T-cell (primary cell): ENCODE data around the gene CHRNA4. TPM values are rescaled to one million over a fixed set of nuclear protein-coding genes. Genes with fewer than 3 reads are reported as not detected.

Experiments used
- ATAC-seq, 4 experiments: fragments of 200-7000 bp in 3 of 4; fragments of 150-1000 bp in 1 of 4; cut with Tn5 transposase; replicated peaks in 1 of 4; 1 replicate in 3 of 4; 2 replicates in 1 of 4; pipeline ENCODE4 v1.10.0; 2021; ENCODE audit warnings: moderate library complexity in 3 of 4, mild to moderate bottlenecking in 2 of 4, moderate number of reproducible peaks in 1 of 4
- CTCF ChIA-PET, 2 donors: fragments of 300-600 bp; sonication (Branson Sonifier 250); formaldehyde crosslinking; loops; one replicate each; lab custom pipeline; 2022; ENCODE audit warnings: antibody characterized with exemption in 2 of 2; lab: Charles Lee
- POLR2A ChIA-PET, 2 donors: fragments of 300-600 bp; sonication (Branson Sonifier 250); formaldehyde crosslinking; loops; one replicate each; lab custom pipeline; 2022; ENCODE audit warnings: antibody characterized with exemption in 2 of 2; lab: Charles Lee
- DNase-seq, 35 experiments: peaks; one replicate each; pipeline versions ENCODE4 v3.0.0 to v3.0.0-alpha.2; 2013 to 2023
- H3K27ac ChIP-seq: one replicate; pipeline ENCODE4 v1.5.1; 2013; ENCODE audit warnings: low read length
- H3K27me3 ChIP-seq, 2 experiments: replicated peaks in 1 of 2; 1 replicate in 1 of 2; 2 replicates in 1 of 2; pipeline versions ENCODE4 v1.6.1 to v1.7.0; 2013; ENCODE audit warnings: low read length in 1 of 2, mixed read lengths in 1 of 2; ENCODE audit not compliant: control insufficient read depth in 2 of 2, insufficient read depth in 2 of 2; ENCODE audit errors: extremely low read depth in 1 of 2
- H3K36me3 ChIP-seq, 2 donors: 1 replicate in 1 of 2; 2 replicates in 1 of 2; pipeline versions ENCODE4 v1.6.1 to v1.7.0; 2013; ENCODE audit warnings: low read length in 1 of 2; ENCODE audit not compliant: control insufficient read depth in 2 of 2, insufficient read depth in 1 of 2; ENCODE audit errors: extremely low read depth in 1 of 2
- H3K4me1 ChIP-seq, 2 experiments: 1 replicate in 1 of 2; 2 replicates in 1 of 2; pipeline versions ENCODE4 v1.6.1 to v1.7.0; 2013; ENCODE audit warnings: low read length in 2 of 2, mixed read lengths in 1 of 2; ENCODE audit not compliant: insufficient read depth in 2 of 2, control insufficient read depth in 1 of 2; ENCODE audit errors: extremely low read depth in 1 of 2
- H3K4me3 ChIP-seq, 2 donors: 1 replicate in 1 of 2; 2 replicates in 1 of 2; pipeline versions ENCODE4 v1.5.1 to v1.7.0; 2013; ENCODE audit warnings: mild to moderate bottlenecking in 2 of 2, low read length in 1 of 2, moderate library complexity in 1 of 2; ENCODE audit not compliant: control insufficient read depth in 1 of 2; ENCODE audit errors: extremely low read depth in 1 of 2
- H3K9me3 ChIP-seq: 2 replicates; pipeline ENCODE4 v1.7.0; 2013
- H3K27ac Mint-ChIP-seq, 2 donors: one replicate each; pipeline ENCODE4 v1.8.0; 2020 to 2021; ENCODE audit warnings: mild to moderate bottlenecking in 2 of 2, mixed read lengths in 2 of 2
- H3K27me3 Mint-ChIP-seq, 2 donors: one replicate each; pipeline ENCODE4 v1.8.0; 2021 to 2022; ENCODE audit warnings: mixed read lengths in 2 of 2
- H3K36me3 Mint-ChIP-seq: one replicate; pipeline ENCODE4 v1.8.0; 2021; ENCODE audit warnings: mixed read lengths
- H3K4me1 Mint-ChIP-seq, 3 donors: one replicate each; pipeline ENCODE4 v1.8.0; 2020 to 2022; ENCODE audit warnings: mixed read lengths in 3 of 3, mild to moderate bottlenecking in 1 of 3
- H3K4me3 Mint-ChIP-seq, 3 donors: one replicate each; pipeline ENCODE4 v1.8.0; 2020 to 2022; ENCODE audit warnings: mild to moderate bottlenecking in 3 of 3, mixed read lengths in 3 of 3, moderate library complexity in 3 of 3
- H3K9me3 Mint-ChIP-seq, 3 donors: one replicate each; pipeline ENCODE4 v1.8.0; 2020 to 2022; ENCODE audit warnings: mixed read lengths in 3 of 3
- WGBS: methylation state at CpG from one replicate; pipeline ENCODE4 v1.1.5; 2013; ENCODE audit warnings: missing lambda C conversion rate; ENCODE audit not compliant: insufficient coverage; 5-methylcytosine and 5-hydroxymethylcytosine counted together
- total RNA-seq, 35 experiments: library from RNA in 6 of 35; stranded (reverse) in 6 of 35; fragments of 120-200 nt in 1 of 35; gene quantifications; one replicate each; pipeline versions ENCODE4 v1.2.1 to v1.2.4 and lab custom pipeline; 2013 to 2026

Gene CHRNA4
- total RNA-seq, 5 donors from 2014 or later (not counting 1 experiment from before 2014, with no cell fraction given) = not detected

GRCh38 chr20:63369024-63369530 lies 7.9 kb upstream of the CHRNA4 start:
- no peak for ATAC-seq
- Mint-ChIP-seq H3K4me3 (no peak overlapping the region), H3K27me3 (peaks cover 12 to 32% of the 10 kb centered on the region in 2 donors), H3K27ac (no peak overlapping the region), H3K36me3 (no peaks in the 10 kb centered on the region), H3K4me1 (no peaks in the 10 kb centered on the region), H3K9me3 (no peaks in the 10 kb centered on the region)
- Histone ChIP-seq H3K9me3 (no peaks in the 10 kb centered on the region), H3K27ac (no peak overlapping the region), H3K4me1 (no peaks in the 10 kb centered on the region), H3K36me3 (no peaks in the 10 kb centered on the region), H3K27me3 (peaks cover 0 to 68% of the 10 kb centered on the region in 2 experiments), H3K4me3 (no peak overlapping the region)
- CTCF ChIA-PET = no interaction called here
- DNase-seq = no peak
- POLR2A ChIA-PET = no interaction called here
- WGBS = 80% methylated on average over 10 of the region's 10 CpGs

- CTCF ChIA-PET = no interaction called here
- Mint-ChIP-seq H3K27ac (no peak overlapping the region), H3K4me1 (no peaks in the 10 kb centered on the region), H3K27me3 (peaks cover 15 to 31% of the 10 kb centered on the region in 2 donors), H3K36me3 (no peaks in the 10 kb centered on the region), H3K4me3 (no peak overlapping the region), H3K9me3 (no peaks in the 10 kb centered on the region)
- POLR2A ChIA-PET = no interaction called here
- Histone ChIP-seq H3K27ac (no peak overlapping the region), H3K36me3 (no peaks in the 10 kb centered on the region), H3K27me3 (peaks cover 0 to 68% of the 10 kb centered on the region in 2 experiments), H3K9me3 (no peaks in the 10 kb centered on the region), H3K4me3 (no peak overlapping the region), H3K4me1 (no peaks in the 10 kb centered on the region)
- DNase-seq (no peak), ATAC-seq (no peak)
- WGBS = 68% methylated on average over 4 of the region's 8 CpGs
Observed at GRCh38 chr20:63368151-63368550, 7.0 kb upstream of the CHRNA4 start.

GRCh38 chr20:63367446-63368055 lies 6.4 kb upstream of the CHRNA4 start:
- ChIA-PET CTCF (interaction anchor here in 1 of 2 donors (0.6 kb wide), 1 partner anchor 78 kb away, joined by 3 read pairs; no protein-coding TSS in a partner anchor), POLR2A (no interaction called here)
- no peaks in the 10 kb centered on the region for H3K9me3 ChIP-seq
- no peaks in the 10 kb centered on the region for H3K9me3 Mint-ChIP-seq
- DNase-seq = no peak
- H3K4me3 ChIP-seq = no peak overlapping the region
- no peaks in the 10 kb centered on the region for H3K36me3 Mint-ChIP-seq
- no peaks in the 10 kb centered on the region for H3K4me1 ChIP-seq
- H3K27me3 Mint-ChIP-seq = peaks cover 16 to 34% of the 10 kb centered on the region in 2 donors
- WGBS = 67% methylated on average over 17 of the region's 24 CpGs
- ATAC-seq = no peak
- H3K4me1 Mint-ChIP-seq = peaks cover 0 to 4% (median under 1%) of the 10 kb centered on the region in 3 donors
- no peak overlapping the region for H3K27ac Mint-ChIP-seq
- peaks cover 0 to 70% of the 10 kb centered on the region in 2 experiments for H3K27me3 ChIP-seq
- no peaks in the 10 kb centered on the region for H3K36me3 ChIP-seq
- no peak overlapping the region for H3K27ac ChIP-seq
- H3K4me3 Mint-ChIP-seq = no peak overlapping the region

- H3K36me3 ChIP-seq = no peaks in the 10 kb centered on the region
- CTCF ChIA-PET = no interaction called here
- POLR2A ChIA-PET = no interaction called here
- ATAC-seq = no peak
- no peaks in the 10 kb centered on the region for H3K9me3 ChIP-seq
- Mint-ChIP-seq H3K9me3 (no peaks in the 10 kb centered on the region), H3K27me3 (peaks cover 19 to 37% of the 10 kb centered on the region in 2 donors), H3K27ac (no peak overlapping the region), H3K4me1 (peaks cover 0 to 7% (median 3%) of the 10 kb centered on the region in 3 donors), H3K4me3 (no peak overlapping the region), H3K36me3 (no peaks in the 10 kb centered on the region)
- 76% methylated on average over 20 of the region's 30 CpGs for WGBS
- H3K4me1 ChIP-seq = no peaks in the 10 kb centered on the region
- H3K4me3 ChIP-seq = no peak overlapping the region
- peaks cover 0 to 75% of the 10 kb centered on the region in 2 experiments for H3K27me3 ChIP-seq
- no peak overlapping the region for H3K27ac ChIP-seq
- no peak for DNase-seq
Observed at GRCh38 chr20:63366390-63367365, 5.5 kb upstream of the CHRNA4 start.

- 74% methylated on average over 16 of the region's 22 CpGs for WGBS
- Histone ChIP-seq H3K9me3 (no peaks in the 10 kb centered on the region), H3K27ac (no peak overlapping the region), H3K27me3 (peaks cover 0 to 72% of the 10 kb centered on the region in 2 experiments), H3K36me3 (no peaks in the 10 kb centered on the region), H3K4me1 (peaks cover 0 to under 1% of the 10 kb centered on the region in 2 experiments), H3K4me3 (no peak overlapping the region)
- Mint-ChIP-seq H3K36me3 (no peaks in the 10 kb centered on the region), H3K27me3 (peaks cover 19 to 31% of the 10 kb centered on the region in 2 donors), H3K4me3 (no peak overlapping the region), H3K27ac (no peak overlapping the region), H3K4me1 (peaks cover 0 to 7% (median 3%) of the 10 kb centered on the region in 3 donors), H3K9me3 (no peaks in the 10 kb centered on the region)
- ChIA-PET CTCF (no interaction called here), POLR2A (no interaction called here)
- DNase-seq = no peak
- ATAC-seq = no peak
Observed at GRCh38 chr20:63365601-63366389, 4.6 kb upstream of the CHRNA4 start.
